ENCODE data around the gene RPIA.

Gene RPIA

GRCh38 chr2:88683160-88684021, 8.1 kb upstream of the RPIA start:
- peaks cover 3% of the 10 kb centered on the region for H3K9me3 ChIP-seq (ENCODE audit: control insufficient read depth, low read length)
- WGBS, 2 experiments, result 82 to 83% methylated on average over 2 of the region's 2 CpGs
- no peaks in the 10 kb centered on the region for H3K4me1 ChIP-seq (ENCODE audit: control insufficient read depth, insufficient read depth, low read length)
- H3K36me3 ChIP-seq (ENCODE audit: control insufficient read depth, insufficient read depth, low read length), result peaks cover 3% of the 10 kb centered on the region
- H3K4me3 ChIP-seq (ENCODE audit: insufficient read depth, low read depth, low read length), result no peak overlapping the region
- H3K27me3 ChIP-seq (ENCODE audit: control insufficient read depth, insufficient read depth, low read length, poor library complexity, severe bottlenecking), result no peaks in the 10 kb centered on the region
- no peak overlapping the region for H3K27ac ChIP-seq (ENCODE audit: insufficient read depth, low read depth, low read length, poor library complexity, severe bottlenecking)

- H3K9me3 ChIP-seq (ENCODE audit: control insufficient read depth, low read length), result peaks cover 3% of the 10 kb centered on the region
- H3K4me1 ChIP-seq (ENCODE audit: control insufficient read depth, insufficient read depth, low read length), result no peaks in the 10 kb centered on the region
- H3K4me3 ChIP-seq (ENCODE audit: insufficient read depth, low read depth, low read length), result no peak overlapping the region
- no peak overlapping the region for H3K27ac ChIP-seq (ENCODE audit: insufficient read depth, low read depth, low read length, poor library complexity, severe bottlenecking)
- WGBS, 2 experiments, result 90 to 100% methylated on average over 1 to 2 of the region's 2 CpGs
- H3K27me3 ChIP-seq (ENCODE audit: control insufficient read depth, insufficient read depth, low read length, poor library complexity, severe bottlenecking), result no peaks in the 10 kb centered on the region
- peaks cover 3% of the 10 kb centered on the region for H3K36me3 ChIP-seq (ENCODE audit: control insufficient read depth, insufficient read depth, low read length)
Observed at GRCh38 chr2:88684519-88684918, 7.0 kb upstream of the RPIA start.

- no peaks in the 10 kb centered on the region for H3K4me1 ChIP-seq (ENCODE audit: control insufficient read depth, insufficient read depth, low read length)
- H3K9me3 ChIP-seq (ENCODE audit: control insufficient read depth, low read length), result peaks cover 3% of the 10 kb centered on the region
- WGBS, 2 experiments, result 88 to 93% methylated on average over 4 of the region's 4 CpGs
- peaks cover 3% of the 10 kb centered on the region for H3K36me3 ChIP-seq (ENCODE audit: control insufficient read depth, insufficient read depth, low read length)
- H3K27me3 ChIP-seq (ENCODE audit: control insufficient read depth, insufficient read depth, low read length, poor library complexity, severe bottlenecking), result no peaks in the 10 kb centered on the region
- H3K4me3 ChIP-seq (ENCODE audit: insufficient read depth, low read depth, low read length), result no peak overlapping the region
- H3K27ac ChIP-seq (ENCODE audit: insufficient read depth, low read depth, low read length, poor library complexity, severe bottlenecking), result no peak overlapping the region
Observed at GRCh38 chr2:88686320-88686719, 5.2 kb upstream of the RPIA start.

GRCh38 chr2:88687384-88687783, 4.1 kb upstream of the RPIA start:
- H3K36me3 ChIP-seq (ENCODE audit: control insufficient read depth, insufficient read depth, low read length), result peaks cover 3% of the 10 kb centered on the region
- H3K27me3 ChIP-seq (ENCODE audit: control insufficient read depth, insufficient read depth, low read length, poor library complexity, severe bottlenecking), result no peaks in the 10 kb centered on the region
- peaks cover 3% of the 10 kb centered on the region for H3K9me3 ChIP-seq (ENCODE audit: control insufficient read depth, low read length)
- no peak overlapping the region for H3K27ac ChIP-seq (ENCODE audit: insufficient read depth, low read depth, low read length, poor library complexity, severe bottlenecking)
- no peak overlapping the region for H3K4me3 ChIP-seq (ENCODE audit: insufficient read depth, low read depth, low read length)
- peaks cover 3% of the 10 kb centered on the region for H3K4me1 ChIP-seq (ENCODE audit: control insufficient read depth, insufficient read depth, low read length)

- Histone ChIP-seq H3K4me1 (ENCODE audit: control insufficient read depth, insufficient read depth, low read length) (peaks cover 8% of the 10 kb centered on the region), H3K4me3 (ENCODE audit: insufficient read depth, low read depth, low read length) (peak overlapping the region; percentile 92), H3K27ac (ENCODE audit: insufficient read depth, low read depth, low read length, poor library complexity, severe bottlenecking) (no peak overlapping the region), H3K27me3 (ENCODE audit: control insufficient read depth, insufficient read depth, low read length, poor library complexity, severe bottlenecking) (no peaks in the 10 kb centered on the region), H3K36me3 (ENCODE audit: control insufficient read depth, insufficient read depth, low read length) (no peaks in the 10 kb centered on the region), H3K9me3 (ENCODE audit: control insufficient read depth, low read length) (no peaks in the 10 kb centered on the region)
- 46 to 48% methylated on average over 20 of the region's 20 CpGs for WGBS, 2 experiments
Observed at GRCh38 chr2:88690591-88691338, 708 bp upstream of the RPIA start.

GRCh38 chr2:88692187-88692586, 714 bp downstream of the RPIA start:
- no peaks in the 10 kb centered on the region for H3K9me3 ChIP-seq (ENCODE audit: control insufficient read depth, low read length)
- no peaks in the 10 kb centered on the region for H3K27me3 ChIP-seq (ENCODE audit: control insufficient read depth, insufficient read depth, low read length, poor library complexity, severe bottlenecking)
- no peak overlapping the region for H3K27ac ChIP-seq (ENCODE audit: insufficient read depth, low read depth, low read length, poor library complexity, severe bottlenecking)
- peak overlapping the region; percentile 92 for H3K4me3 ChIP-seq (ENCODE audit: insufficient read depth, low read depth, low read length)
- 4 to 6% methylated on average over 11 of the region's 11 CpGs for WGBS, 2 experiments
- no peaks in the 10 kb centered on the region for H3K36me3 ChIP-seq (ENCODE audit: control insufficient read depth, insufficient read depth, low read length)
- H3K4me1 ChIP-seq (ENCODE audit: control insufficient read depth, insufficient read depth, low read length), result peaks cover 8% of the 10 kb centered on the region

GRCh38 chr2:88693911-88694414, 2.5 kb downstream of the RPIA start:
- Histone ChIP-seq H3K36me3 (ENCODE audit: control insufficient read depth, insufficient read depth, low read length) (no peaks in the 10 kb centered on the region), H3K9me3 (ENCODE audit: control insufficient read depth, low read length) (no peaks in the 10 kb centered on the region), H3K4me1 (ENCODE audit: control insufficient read depth, insufficient read depth, low read length) (peaks cover 8% of the 10 kb centered on the region), H3K4me3 (ENCODE audit: insufficient read depth, low read depth, low read length) (no peak overlapping the region), H3K27ac (ENCODE audit: insufficient read depth, low read depth, low read length, poor library complexity, severe bottlenecking) (no peak overlapping the region), H3K27me3 (ENCODE audit: control insufficient read depth, insufficient read depth, low read length, poor library complexity, severe bottlenecking) (no peaks in the 10 kb centered on the region)
- 96 to 97% methylated on average over 3 of the region's 3 CpGs for WGBS, 2 experiments

- Histone ChIP-seq H3K27ac (ENCODE audit: insufficient read depth, low read depth, low read length, poor library complexity, severe bottlenecking) (no peak overlapping the region), H3K27me3 (ENCODE audit: control insufficient read depth, insufficient read depth, low read length, poor library complexity, severe bottlenecking) (no peaks in the 10 kb centered on the region), H3K9me3 (ENCODE audit: control insufficient read depth, low read length) (no peaks in the 10 kb centered on the region), H3K36me3 (ENCODE audit: control insufficient read depth, insufficient read depth, low read length) (no peaks in the 10 kb centered on the region), H3K4me1 (ENCODE audit: control insufficient read depth, insufficient read depth, low read length) (peaks cover 8% of the 10 kb centered on the region), H3K4me3 (ENCODE audit: insufficient read depth, low read depth, low read length) (no peak overlapping the region)
- WGBS, 2 experiments, result 89 to 98% methylated on average over 3 of the region's 3 CpGs
Observed at GRCh38 chr2:88696611-88697010, 5.1 kb downstream of the RPIA start.

GRCh38 chr2:88697370-88698026, 6.0 kb downstream of the RPIA start:
- Histone ChIP-seq H3K27ac (ENCODE audit: insufficient read depth, low read depth, low read length, poor library complexity, severe bottlenecking) (no peak overlapping the region), H3K4me3 (ENCODE audit: insufficient read depth, low read depth, low read length) (no peak overlapping the region), H3K9me3 (ENCODE audit: control insufficient read depth, low read length) (no peaks in the 10 kb centered on the region), H3K27me3 (ENCODE audit: control insufficient read depth, insufficient read depth, low read length, poor library complexity, severe bottlenecking) (no peaks in the 10 kb centered on the region), H3K4me1 (ENCODE audit: control insufficient read depth, insufficient read depth, low read length) (peaks cover 4% of the 10 kb centered on the region), H3K36me3 (ENCODE audit: control insufficient read depth, insufficient read depth, low read length) (no peaks in the 10 kb centered on the region)
- 94 to 96% methylated on average over 3 of the region's 3 CpGs for WGBS, 2 experiments

GRCh38 chr2:88698027-88698413, 6.5 kb downstream of the RPIA start:
- Histone ChIP-seq H3K9me3 (ENCODE audit: control insufficient read depth, low read length) (no peaks in the 10 kb centered on the region), H3K4me1 (ENCODE audit: control insufficient read depth, insufficient read depth, low read length) (no peaks in the 10 kb centered on the region), H3K27me3 (ENCODE audit: control insufficient read depth, insufficient read depth, low read length, poor library complexity, severe bottlenecking) (no peaks in the 10 kb centered on the region), H3K27ac (ENCODE audit: insufficient read depth, low read depth, low read length, poor library complexity, severe bottlenecking) (no peak overlapping the region), H3K4me3 (ENCODE audit: insufficient read depth, low read depth, low read length) (no peak overlapping the region), H3K36me3 (ENCODE audit: control insufficient read depth, insufficient read depth, low read length) (no peaks in the 10 kb centered on the region)
- 96% methylated on average over 2 of the region's 2 CpGs for WGBS, 2 experiments
